Measurements from ENCODE around the gene SLMAP.

The SLMAP gene

DNA sequence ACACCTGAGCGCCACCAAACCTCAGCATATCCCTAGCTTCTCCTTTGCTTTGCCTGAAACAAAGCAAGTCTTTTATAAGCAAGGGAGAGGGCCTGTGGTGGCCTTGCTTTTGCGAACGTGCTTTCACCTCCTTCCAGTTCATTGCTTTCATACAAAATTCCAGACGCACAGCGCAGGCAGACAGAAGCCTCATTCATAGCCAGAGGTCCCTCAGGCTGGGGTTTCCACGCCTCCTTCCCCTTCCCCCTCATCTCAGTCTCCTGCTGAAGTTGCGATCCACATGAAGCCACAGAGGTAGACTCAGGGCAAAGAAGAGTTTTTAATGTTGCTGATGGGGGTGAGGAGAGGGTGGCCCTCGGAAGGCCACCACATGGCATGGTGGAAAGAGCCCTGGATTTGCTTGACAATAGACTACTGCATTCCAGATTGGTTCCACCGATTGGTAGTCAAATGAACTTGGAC lies 192.7 kb downstream of the SLMAP start:
- intact Hi-C loops (cut with DNase I) = no loop called here
- peak in 31 of 42 donors; percentile 3 to 73 (median 38) for DNase-seq

DNA sequence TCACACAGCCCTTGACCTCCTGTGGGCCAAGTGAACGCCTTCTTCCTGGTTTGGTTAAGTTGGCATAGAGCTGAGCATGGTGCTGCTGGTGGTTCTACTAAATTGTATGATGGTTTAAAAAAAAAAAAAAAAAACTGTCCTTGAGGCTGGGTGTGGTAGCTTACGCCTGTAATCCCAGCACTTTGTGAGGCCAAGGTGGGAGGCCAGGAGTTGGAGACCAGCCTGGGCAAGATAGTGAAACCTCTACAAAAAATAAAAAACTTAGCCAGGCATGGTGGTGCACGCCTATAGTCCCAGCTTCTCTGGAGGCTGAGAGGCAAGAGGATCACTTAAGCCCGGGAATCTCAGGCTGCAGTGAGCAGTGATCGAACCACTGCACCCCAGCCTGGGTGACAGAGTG lies 193.2 kb downstream of the SLMAP start:
- intact Hi-C loops (cut with DNase I) = no loop called here
- DNase-seq = peak in 1 of 42 donors; percentile 13

DNA sequence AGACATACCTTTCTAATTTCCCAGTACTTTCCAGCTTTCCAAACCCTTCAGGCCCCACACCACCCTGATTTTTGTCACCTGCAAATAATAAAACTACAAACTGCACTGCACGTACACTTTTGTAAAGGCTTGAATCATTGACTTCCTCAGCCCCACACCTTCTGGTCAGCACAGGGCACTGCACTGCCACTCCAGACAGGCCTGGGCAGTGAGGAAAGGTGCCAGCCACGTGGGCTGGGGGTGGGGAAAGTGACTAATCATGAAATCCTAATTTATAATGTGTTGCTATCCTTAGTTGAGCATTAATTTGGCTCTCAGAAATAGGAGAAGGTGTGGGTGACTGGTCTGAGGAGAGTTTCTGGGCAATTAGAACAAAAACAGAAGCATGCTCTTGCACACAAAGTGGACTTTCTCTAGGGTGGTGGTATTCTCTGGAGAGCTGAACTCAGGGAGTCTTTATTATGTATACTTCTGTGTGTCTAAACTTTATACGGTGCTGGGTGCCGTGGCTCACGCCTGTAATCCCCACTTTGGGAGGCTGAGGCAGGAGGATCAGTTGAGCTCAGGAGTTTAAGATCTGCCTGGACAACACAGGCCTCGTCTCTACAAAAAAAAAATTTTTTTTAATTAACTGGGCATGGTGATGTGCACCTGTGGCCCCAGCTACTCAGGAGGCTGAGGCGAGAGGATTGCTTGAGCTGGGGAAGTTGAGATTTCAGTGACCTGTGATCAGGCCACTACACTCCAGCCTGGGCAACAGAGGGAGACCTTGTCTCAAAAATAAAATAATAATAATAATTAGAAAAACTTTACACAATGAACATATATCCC lies 193.9 kb downstream of the SLMAP start:
- intact Hi-C loops (cut with DNase I) = no loop called here
- peak in 4 of 42 donors; percentile 15 to 56 (median 21) for DNase-seq

DNA sequence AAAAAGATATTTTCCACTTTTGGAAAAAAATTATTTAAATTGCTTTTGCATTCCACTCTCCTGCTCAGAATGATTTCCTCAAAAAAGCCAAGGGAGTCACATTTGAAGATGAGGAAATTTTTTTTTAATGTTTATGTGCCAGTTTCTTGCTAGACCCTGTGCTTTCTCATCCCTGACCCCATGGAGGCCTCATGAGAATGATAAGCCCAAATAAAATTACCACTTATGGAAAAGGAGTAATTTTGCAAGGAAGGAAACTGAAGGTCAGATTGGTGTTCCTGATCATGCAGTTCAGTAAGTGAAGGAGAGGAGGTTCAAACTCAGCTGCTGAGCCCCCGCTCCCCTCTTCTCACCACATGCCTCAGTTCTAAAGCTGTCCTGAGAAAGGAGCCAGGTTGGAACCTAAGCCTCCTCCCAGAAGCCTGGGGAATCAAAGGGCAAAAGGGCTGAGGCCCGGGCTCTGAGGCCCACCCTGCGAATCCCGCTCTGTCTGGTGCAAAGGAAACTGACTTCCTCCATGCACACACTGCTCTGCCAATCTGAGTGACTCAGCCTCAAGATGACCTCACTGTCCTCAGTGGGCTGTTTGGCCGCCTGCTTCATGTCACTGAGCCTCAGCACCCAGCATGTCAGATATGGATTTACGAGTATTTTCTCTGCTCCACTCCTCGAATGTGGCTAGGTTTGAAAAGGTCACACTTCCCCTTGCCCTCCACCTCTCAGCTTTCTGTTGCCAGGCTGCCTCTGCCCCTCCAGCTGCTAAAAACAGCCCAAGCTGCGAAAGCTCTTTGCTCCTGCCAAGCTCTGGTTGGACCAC lies 195.2 kb downstream of the SLMAP start:
- intact Hi-C loops (cut with DNase I) = no loop called here
- DNase-seq = peak in 37 of 42 donors; percentile 17 to 85 (median 49)

DNA sequence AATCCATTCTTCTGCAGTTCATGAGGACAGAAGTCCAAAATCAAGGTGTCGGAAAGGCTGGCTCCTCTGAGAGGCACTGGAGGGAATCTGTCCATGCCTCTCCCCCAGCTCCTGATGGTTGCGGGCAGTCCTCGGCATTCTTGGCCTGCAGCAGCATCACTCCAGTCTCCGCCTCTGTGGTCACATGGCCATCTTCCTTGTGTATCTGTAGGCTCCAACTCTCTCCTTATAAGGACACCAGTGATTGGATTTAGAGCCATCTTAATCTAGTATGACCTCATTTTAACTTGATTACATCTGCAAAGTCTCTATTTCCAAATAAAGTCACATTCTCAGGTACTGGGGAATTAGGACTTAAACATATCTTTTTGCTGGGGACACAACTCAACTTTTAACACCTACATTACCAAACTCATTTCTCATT lies 196.1 kb downstream of the SLMAP start:
- intact Hi-C loops (cut with DNase I) = no loop called here
- peak in 40 of 42 donors; percentile 17 to 81 (median 54) for DNase-seq

DNA sequence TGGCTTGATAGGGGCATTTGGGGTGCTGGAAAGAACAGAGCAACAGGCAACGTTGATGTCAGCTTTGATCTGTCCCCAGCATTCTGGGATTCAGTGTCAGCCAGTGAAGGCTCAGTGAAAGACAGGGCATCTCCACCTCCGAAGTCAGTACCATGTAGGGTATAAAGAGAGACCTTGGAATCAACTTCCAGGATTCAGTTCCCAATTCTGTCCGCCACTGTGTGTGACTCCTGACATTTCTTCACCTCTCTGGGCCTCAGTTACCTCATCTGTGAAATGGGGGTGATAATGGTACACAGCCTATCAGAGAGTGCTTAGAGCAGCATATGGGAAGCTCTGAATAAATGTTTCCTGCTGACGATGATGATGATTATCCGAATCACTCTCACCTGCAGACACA lies 196.5 kb downstream of the SLMAP start:
- intact Hi-C loops (cut with DNase I) = no loop called here
- no peak for DNase-seq

DNA sequence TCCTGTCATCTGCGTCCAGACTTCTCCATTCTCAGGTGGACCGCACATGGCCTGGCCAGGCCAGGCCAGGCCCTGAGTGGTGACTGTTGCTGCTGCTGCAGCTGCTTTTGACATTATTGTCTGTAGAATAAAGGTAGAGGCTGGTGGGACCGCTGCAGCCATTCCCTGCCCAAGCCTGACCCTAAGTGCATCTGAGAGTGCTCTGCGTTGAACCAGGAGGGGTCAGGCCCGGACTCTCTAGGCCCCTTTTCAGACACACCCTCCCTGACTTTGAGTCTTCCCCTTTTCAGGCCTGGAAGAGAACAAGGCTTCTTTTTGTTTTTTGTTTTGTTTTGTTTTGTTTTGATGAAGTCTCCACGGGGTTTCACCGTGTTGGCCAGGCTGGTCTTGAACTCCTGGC lies 197.5 kb downstream of the SLMAP start:
- no peak for DNase-seq
- intact Hi-C loops (cut with DNase I) = no loop called here

DNA sequence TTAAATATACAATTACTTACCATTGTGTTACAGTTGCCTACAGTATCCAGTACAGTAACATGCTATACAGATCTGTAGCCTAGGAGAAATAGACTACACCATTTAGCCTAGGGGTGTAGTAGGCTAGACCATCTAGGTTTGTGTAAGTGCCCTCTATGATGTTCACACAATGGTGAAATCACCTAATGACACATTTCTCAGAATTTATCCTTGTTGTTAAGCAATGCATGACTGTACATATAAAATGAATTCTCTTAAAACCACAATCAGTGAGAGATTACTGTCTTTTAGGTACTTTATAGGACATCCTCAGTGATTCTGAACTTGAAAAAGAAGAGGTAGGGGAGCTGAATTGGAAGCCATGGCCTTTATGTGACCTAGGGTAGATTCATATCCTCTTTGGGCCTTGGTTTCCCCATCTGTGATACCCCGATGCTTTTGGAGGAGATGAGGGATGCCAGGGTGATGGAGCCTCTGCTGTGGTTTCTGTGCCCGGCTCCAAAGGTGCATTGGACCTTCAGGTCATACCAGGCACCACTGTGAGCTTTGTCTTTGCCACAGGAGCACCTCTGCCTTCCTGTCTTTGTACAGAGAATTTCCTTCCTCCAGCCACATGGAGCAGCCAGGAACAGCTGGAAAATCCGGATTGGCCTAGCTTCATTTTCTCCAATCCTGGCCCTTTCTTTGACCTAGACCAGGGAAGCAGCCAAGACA lies 200.2 kb downstream of the SLMAP start:
- intact Hi-C loops (cut with DNase I) = no loop called here

DNA sequence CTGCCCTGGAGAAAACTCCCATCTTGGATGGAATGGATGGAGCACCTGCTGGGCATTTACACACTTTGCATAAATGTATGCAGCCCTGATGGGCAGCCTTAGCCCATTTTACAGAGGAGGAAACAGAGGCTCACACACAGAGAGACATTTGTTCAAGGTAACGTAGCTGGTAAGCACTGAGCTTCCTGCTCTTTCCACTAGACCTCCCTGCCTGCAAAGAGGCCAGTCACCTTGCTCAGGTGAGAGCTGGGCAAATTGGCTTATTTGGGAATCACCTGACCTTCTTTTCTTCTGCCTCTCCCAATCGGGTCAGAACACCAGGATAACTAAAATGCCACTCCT lies 200.7 kb downstream of the SLMAP start:
- intact Hi-C loops (cut with DNase I) = no loop called here

More for the DNA sequence above, 200.2 kb downstream of the SLMAP start:
- DNase-seq = no peak

DNA sequence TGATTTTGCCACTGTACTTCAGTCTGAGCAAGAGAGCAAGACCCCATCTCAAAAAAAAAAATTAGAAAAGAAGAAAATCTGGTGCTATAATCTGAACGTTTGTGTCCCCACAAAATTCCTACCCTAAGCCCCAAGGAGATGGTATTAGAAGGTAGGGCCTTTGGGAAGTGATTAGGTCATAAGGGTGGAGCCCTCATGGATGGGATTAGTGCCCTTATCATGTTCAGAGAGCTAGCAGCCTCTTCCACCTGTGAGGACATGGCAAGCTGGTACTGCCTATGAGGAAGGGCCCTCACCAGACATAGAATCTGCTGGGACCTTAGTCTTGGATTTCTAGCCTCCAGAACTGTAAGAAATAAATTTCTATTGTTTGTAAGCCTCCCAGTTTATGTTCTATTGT lies 201.7 kb downstream of the SLMAP start:
- intact Hi-C loops (cut with DNase I) = no loop called here
- DNase-seq = no peak

More for the DNA sequence above, 200.7 kb downstream of the SLMAP start:
- DNase-seq = no peak

DNA sequence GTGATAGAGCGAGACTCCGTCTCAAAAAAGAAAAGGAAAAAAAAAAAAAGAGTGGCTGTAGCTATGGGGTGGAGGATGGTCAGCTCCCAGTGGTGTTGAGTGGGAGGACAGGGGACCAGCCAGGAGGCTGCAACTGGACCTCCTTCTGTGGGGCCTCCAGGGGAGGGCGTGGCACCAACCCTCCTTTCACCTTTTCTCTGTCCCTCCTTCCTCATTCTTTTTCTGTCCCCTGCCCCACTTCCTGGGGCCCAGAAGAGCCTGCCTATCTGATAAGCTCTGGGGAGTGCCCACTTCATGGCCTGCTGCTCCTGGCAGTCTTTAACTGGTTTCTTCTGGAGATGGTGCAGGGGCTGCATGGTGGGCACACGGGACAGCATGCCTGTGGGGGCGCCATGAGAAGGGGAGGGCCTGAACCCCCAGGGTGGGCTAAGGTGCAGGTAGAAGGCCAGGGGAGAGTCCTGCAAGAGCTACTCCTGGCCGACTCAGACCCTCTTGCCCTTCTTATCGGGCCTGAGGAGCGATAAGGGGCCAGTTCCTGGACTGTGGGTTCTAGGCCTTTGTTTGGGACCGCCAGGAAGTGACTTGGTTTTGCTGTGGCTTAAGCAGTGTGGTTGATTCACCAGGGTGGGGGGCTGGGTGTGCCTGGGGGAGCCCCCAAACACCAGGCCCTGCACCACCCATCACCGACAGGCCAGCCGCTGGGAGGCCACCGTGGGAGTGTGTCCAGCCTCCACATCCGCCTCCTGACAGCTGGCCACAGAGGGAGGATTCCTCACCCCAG lies 202.7 kb downstream of the SLMAP start:
- intact Hi-C loops (cut with DNase I) = no loop called here
- no peak for DNase-seq

DNA sequence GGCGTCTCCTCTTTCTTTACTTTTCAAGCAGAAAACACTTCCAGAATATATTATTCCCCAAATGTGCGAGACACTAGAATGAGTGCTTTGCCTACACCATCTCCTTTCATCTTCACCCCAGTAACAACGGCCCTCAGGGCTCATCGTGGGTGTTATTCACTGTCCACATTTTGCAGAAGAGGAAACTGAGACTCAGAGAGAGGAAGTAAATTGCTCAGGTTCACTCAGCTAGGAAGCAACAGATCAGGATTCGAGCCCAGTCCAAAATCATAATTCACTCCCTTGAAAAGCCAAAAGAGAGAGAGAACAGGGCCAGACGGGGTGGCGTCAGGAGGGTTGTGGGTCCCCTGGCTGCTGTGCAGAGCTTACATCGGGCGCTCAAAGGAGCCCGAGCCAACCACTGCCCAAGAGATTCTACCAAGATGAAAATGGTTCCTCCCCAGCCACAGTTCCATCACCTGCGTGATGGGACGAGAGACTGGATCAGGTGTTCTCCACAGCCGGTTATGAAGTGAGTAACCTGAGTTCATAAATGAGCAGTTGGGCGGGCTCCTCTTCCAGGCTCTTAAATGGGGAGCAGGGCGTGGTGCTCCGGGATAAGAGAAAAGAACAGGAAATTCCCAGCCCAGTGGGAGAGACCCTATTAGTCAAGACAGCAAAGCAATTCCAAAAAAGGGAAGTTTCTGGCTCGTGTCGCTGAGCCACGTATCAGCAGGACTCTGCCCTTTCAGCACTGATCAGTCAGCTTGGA lies 203.5 kb downstream of the SLMAP start:
- no peak for DNase-seq
- intact Hi-C loops (cut with DNase I) = no loop called here

DNA sequence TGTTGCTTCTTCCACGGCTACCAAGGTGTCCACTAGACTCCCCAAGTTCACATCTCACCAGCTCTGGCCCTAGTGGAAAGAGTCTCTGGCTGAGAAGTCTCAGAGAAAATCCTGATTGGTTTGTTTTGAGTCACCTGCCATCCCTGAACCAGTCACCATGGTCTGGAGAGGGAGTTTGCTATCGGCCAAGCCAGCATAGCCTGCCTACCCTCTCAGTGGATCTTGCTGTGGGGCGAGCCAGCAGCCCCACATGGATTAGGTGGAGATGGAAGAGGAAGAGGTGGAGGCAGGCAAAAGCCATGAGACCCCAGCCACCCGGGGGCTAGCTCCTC lies 204.0 kb downstream of the SLMAP start:
- intact Hi-C loops (cut with DNase I) = no loop called here
- no peak for DNase-seq

DNA sequence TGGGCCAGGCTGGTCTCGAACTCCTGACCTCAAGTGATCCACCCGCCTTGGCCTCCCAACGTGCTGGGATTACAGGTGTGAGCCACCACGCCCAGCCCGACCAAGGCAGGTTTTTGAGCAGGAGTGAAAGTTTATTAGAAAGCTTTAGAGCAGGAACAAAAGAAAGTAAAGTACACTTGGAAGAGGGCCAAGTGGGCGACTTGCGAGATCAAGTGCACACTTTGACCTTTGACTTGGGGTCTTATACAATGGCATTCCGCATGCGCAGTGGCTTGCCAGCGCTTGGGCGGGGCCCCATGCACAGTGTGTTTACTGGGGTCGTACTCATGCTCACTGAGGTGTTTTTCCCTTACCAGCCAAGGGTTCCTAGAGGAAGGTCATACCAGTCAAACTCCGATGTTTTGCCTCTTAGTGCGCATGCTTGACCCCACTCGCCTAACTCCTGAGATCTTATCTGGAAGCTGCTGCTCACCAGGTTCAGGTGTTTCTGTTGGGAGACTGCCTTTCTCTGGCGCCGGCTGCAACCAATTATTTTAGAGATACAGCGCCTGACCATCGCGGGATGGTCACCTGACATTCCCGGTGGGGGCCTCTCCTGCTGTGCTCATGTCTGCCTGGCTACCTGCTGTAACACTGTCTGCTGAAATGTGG lies 205.2 kb downstream of the SLMAP start:
- DNase-seq = no peak
- intact Hi-C loops (cut with DNase I) = no loop called here

DNA sequence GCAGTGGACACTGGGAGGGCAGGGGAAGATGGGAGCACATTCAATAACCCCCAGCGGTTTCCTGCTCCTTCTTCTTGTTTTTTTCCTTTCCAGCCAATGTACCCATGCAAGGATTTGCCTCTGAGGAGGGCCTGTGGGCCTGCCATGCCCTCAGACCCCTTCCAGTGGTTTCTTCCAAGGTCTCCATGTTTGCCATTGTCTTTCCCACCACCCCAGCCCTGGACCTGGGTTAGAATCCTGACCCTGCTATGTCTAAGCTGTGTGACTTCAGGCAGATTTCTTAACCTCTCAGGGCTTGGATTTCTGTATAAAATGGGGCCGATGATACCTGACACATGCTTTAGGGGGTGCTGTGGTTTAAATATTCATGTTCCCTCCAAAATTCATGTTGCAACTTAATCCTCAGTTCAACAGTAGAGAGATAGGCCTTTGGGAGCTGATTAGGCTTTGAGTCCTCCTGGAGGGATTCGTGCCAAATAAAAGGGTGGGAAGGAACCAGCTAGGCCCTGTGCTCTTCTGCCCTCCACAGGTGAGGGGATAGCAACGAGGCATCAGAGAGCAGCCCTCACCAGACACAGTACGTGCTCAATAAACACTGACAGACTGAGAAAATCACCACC lies 205.8 kb downstream of the SLMAP start:
- intact Hi-C loops (cut with DNase I) = no loop called here
- peak in 1 of 42 donors; percentile 20 for DNase-seq

DNA sequence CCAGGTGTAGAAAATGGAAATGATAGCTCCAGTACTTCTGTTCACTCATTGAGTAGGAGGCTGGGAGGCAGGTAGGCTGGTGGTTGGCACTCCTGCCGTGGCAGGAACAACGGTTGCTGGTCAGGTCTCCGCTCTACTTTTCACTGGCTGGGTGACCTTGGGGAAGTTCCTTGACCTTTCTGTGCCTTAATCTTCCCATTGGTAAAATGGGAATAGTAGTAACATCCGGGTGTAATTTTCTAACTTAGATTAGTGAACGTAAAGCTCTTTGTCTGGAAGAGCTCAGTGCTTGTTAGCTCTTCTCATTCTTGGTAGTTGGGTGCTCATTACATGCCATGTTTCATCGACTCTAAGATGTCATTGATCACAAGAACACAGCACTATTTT lies 206.3 kb downstream of the SLMAP start:
- intact Hi-C loops (cut with DNase I) = no loop called here
- DNase-seq = no peak

DNA sequence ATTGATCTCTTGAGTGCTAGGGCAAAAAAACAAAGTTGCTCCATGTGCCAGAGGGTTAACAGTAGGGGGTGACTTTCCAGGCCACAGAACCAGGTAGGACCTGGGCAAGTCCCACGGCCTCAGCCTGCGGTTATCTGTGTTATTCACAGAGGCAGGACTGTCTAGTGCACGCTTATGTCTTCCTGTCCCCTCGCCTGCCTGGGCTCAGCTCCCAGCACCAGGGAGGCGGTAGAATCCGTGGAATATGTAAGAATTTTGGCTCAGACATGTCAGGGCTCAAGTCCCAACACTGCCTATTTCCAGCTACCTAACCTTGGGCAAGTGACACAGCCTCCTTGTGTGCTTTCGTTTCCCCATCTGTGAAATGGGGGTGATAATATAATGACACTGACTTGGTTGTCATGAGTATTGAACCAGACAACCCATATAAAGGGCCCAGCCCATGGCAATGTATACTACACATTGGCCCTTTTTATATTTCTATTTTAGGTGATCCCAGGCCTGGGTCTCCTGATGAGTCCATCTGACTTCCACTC lies 207.8 kb downstream of the SLMAP start:
- DNase-seq = no peak

More for the DNA sequence above, 207.8 kb downstream of the SLMAP start:
- intact Hi-C loops (cut with DNase I) = no loop called here
